Measurements from ENCODE around the gene MAB21L3.
"Not testable (repeated sequence)": the region's sequence is repeated elsewhere in the genome, so short reads cannot be mapped to it uniquely, and the experiment has no call there.

MAB21L3 gene

DNA sequence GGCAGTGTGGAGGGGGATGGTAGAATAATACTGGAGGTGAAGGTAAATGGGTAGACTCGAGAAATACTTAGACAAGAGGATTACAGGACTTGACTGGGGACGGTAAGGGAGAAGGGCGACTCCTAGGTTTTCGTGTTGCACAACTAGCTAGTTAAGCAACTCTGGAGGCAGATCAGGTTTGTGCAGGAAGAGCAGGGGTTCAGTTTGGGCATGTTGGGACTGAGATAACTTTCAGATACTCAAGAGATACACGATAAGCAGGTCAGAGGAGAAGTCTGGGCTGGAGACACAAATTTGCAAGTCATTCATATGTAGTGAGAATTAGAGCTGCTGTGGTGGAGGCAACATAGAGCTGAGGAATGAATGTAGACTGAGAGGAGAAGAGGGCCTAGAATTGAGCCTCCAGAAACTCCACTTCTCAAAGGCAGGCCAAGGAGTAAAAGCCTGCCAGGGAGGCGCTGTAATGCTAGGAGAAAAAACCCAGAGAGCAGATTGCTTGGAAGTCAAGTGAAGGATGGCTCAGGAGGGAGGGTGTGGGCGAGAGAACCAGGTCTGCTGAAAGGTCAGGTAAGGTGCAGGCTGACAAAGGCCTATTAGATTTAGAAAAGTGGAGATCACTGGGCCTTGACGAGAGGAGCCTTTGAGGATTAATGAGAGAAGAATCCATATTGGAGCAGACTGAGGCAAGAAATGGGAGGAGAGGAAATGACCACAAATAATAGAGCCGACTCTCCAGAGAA lies 20.8 kb downstream of the MAB21L3 start:
- H3K4me3 ChIP-seq (replicated peaks; ENCODE audit: low read depth, low read length): no peak overlapping the region
- no peak for DNase-seq (ENCODE audit: low read depth)
- TF ChIP-seq, protein P1, sequence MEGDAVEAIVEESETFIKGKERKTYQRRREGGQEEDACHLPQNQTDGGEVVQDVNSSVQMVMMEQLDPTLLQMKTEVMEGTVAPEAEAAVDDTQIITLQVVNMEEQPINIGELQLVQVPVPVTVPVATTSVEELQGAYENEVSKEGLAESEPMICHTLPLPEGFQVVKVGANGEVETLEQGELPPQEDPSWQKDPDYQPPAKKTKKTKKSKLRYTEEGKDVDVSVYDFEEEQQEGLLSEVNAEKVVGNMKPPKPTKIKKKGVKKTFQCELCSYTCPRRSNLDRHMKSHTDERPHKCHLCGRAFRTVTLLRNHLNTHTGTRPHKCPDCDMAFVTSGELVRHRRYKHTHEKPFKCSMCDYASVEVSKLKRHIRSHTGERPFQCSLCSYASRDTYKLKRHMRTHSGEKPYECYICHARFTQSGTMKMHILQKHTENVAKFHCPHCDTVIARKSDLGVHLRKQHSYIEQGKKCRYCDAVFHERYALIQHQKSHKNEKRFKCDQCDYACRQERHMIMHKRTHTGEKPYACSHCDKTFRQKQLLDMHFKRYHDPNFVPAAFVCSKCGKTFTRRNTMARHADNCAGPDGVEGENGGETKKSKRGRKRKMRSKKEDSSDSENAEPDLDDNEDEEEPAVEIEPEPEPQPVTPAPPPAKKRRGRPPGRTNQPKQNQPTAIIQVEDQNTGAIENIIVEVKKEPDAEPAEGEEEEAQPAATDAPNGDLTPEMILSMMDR (IDR thresholded peaks at IDR 0.05; ENCODE audit: low read length, missing control alignments): no peak

DNA sequence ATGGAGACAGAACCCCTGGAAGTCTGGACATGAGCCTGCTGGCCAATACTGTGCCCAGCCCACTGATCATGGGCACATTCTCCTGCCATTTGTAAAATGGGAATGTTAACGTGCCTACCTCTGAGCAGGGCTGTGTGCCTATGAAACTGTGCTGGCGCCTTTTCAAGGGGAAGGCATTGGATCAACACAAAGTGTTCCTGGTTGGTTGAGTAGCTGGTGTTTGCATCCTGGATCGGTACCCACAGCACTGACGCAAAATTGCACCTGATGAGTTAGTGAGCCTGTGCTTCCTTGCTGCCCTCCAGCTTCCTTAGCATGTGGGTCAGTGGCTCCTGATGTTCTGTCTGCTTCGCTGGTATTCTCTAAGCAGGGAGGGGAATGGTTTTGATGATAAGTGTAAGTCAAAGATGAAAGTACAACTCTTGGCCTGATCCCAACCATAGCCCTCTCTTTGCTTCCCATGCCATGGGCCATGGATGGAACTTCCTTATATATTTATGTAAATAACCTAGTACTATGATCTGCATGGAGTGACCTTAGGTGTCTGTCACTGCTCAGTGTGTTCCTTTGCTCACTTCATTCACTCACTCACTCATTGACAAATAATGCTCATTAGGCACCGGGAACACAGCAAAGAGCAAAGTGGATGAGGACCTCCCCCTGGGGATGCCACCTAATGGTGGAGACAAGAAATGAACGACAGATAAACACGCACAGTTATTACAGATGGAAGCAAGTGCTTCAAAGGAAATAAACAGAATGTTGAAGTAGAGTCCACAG lies 22.7 kb downstream of the MAB21L3 start:
- TF ChIP-seq, protein P1 (IDR thresholded peaks at IDR 0.05; ENCODE audit: low read length, missing control alignments): peak; percentile 27
- no peak overlapping the region for H3K4me3 ChIP-seq (replicated peaks; ENCODE audit: low read depth, low read length)
- DNase-seq (ENCODE audit: low read depth): no peak

DNA sequence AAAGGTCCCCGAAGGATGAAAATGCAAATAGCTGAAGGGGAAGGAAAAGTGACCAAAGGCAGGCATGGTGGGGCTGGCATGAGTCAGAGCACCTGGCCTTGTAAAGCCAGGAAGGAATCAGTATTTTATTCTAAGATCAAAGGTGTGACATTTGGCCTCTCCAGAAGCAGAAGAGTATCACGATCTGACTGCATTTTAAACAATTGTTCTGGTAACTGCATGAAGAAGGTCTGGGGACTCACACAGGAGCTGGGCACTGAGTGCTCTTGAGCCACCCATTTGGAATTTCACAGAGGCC lies 23.2 kb downstream of the MAB21L3 start:
- TF ChIP-seq, protein P1 (IDR thresholded peaks at IDR 0.05; ENCODE audit: low read length, missing control alignments): no peak
- no peak for DNase-seq (ENCODE audit: low read depth)
- no peak overlapping the region for H3K4me3 ChIP-seq (replicated peaks; ENCODE audit: low read depth, low read length)

DNA sequence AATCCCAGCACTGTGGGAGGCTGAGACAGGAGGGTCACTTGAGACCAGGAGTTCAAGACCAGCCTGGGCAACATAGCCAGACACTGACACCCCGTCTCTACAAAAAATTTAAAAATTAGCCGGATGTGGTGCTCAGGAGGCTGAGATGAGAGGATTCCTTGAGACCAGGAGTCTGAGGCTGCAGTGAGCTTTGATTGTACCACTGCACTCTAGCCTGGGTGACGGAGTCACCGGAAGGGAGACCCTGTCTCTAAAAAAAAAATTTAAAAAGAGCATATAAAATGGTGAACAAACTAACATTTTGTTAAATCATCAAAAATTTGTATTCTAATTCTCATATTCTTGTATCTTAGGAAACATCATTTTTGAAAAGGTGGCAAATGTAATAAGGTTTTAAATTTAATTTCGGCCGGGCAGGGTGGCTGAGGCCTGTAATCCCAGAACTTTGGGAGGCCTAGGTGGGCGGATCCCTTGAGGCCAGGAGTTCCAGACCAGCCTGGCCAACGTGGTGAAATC lies 27.1 kb downstream of the MAB21L3 start:
- DNase-seq (ENCODE audit: low read depth): no peak
- H3K4me3 ChIP-seq (replicated peaks; ENCODE audit: low read depth, low read length): no peak overlapping the region
- TF ChIP-seq, protein P1 (IDR thresholded peaks at IDR 0.05; ENCODE audit: low read length, missing control alignments): no peak

DNA sequence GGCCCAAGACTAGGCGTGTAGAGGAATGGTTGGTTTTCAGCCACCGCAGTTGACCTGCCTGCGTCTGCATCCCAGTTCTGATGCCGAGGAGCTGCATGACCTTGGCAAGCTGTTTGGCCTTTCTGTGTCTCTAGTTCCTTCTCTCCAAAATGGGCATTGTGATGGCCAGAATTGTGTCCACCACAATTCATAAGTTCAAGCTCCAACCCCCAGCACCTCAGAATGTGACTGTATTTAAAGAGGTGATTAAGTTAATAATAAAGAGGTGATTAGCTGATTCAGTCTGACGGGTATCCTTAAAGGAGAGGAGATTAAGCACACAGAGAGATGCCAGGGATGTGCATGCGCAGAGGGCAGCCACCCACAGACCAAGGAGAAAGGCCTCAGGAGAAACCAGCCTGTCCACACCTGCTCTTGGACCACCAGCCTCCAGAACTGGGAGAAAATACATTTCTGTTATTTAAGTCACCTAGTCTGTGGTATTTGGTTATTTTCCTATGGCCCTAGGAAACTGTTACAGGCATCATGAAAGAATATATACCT lies 28.5 kb downstream of the MAB21L3 start:
- no peak overlapping the region for H3K4me3 ChIP-seq (replicated peaks; ENCODE audit: low read depth, low read length)
- DNase-seq (ENCODE audit: low read depth): no peak
- TF ChIP-seq, protein P1 (IDR thresholded peaks at IDR 0.05; ENCODE audit: low read length, missing control alignments): no peak

DNA sequence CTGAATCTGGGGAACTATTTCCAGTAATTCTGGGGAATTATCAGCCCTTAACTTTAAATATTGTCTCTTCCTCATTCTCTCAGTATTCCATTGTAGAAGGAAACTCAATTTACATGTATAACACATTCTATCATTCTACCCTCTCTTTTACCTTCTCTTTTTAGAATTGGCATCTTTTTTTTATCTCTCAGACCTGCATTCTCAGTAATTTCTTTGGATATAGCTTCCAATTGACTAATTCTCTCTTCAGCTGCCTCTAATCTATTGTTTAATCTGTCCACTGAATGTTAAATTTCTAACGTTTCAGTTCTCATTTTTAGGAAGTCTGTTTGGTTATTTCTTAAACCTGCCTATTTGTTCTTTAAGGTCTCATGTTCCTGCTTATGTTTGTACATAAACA lies 33.0 kb downstream of the MAB21L3 start:
- H3K4me3 ChIP-seq (replicated peaks; ENCODE audit: low read depth, low read length): no peak overlapping the region
- TF ChIP-seq, protein P1 (IDR thresholded peaks at IDR 0.05; ENCODE audit: low read length, missing control alignments): no peak
- DNase-seq (ENCODE audit: low read depth): no peak

DNA sequence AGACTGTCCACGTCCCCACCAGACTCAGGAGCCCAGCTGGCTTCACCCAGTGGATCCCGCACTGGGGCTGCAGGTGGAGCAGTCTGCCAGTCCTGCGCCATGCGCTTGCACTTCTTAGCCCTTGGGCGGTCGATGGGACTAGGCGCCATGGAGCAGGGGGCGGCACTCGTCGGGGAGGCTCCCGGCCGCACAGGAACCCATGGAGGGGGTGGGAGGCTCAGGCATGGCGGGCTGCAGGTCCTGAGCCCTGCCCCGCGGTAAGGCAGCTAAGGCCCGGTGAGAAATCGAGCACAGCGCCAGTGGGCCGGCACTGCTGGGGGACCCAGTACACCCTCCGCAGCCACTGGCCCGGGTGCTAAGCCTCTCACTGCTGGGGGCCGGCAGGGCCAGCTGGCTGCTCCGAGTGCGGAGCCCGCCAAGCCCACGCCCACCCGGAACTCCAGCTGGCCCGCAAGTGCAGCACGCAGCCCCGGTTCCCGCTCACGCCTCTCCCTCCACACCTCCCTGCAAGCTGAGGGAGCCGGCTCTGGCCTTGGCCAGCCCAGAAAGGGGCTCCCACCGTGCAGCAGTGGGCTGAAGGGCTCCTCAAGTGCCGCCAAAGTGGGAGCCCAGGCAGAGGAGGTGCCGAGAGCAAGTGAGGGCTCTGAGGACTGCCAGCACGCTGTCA lies 35.4 kb downstream of the MAB21L3 start:
- DNase-seq (ENCODE audit: low read depth); H3K4me3 ChIP-seq (replicated peaks; ENCODE audit: low read depth, low read length): not testable (repeated sequence)
